Skin of body (tissue), 2 donors: ENCODE results near the gene NOL4L. TPM values are rescaled to one million over a fixed set of nuclear protein-coding genes. Genes with fewer than 3 reads are reported as not detected.
"Not testable (repeated sequence)": the region's sequence is repeated elsewhere in the genome, so short reads cannot be mapped to it uniquely, and the experiment has no call there.

Experiments
- DNase-seq: peaks from one replicate; lab custom pipeline; 2025; lab: John Stamatoyannopoulos, UW
- total RNA-seq: library from RNA; depleted of rRNA; stranded (reverse); fragments of >200 nt; gene quantifications from one replicate; pipeline ENCODE4 v1.2.3, GENCODE V29; 2014

NOL4L gene
- total RNA-seq, 1 donor from 2014 or later: 4.3 TPM

- no peak for DNase-seq
These were observed 151.7 kb downstream of the NOL4L start for GRCh38 chr20:32433311-32434021.

- no peak for DNase-seq
These were observed 152.9 kb downstream of the NOL4L start for GRCh38 chr20:32432277-32432676.

- DNase-seq: no peak
These were observed 153.7 kb downstream of the NOL4L start for GRCh38 chr20:32431457-32431856.

GRCh38 chr20:32429745-32430360 is 155.3 kb downstream of the NOL4L start:
- no peak for DNase-seq

- no peak for DNase-seq
These were observed 155.8 kb downstream of the NOL4L start for GRCh38 chr20:32429343-32429742.

- no peak for DNase-seq
These were observed 157.1 kb downstream of the NOL4L start for GRCh38 chr20:32427996-32428395.

GRCh38 chr20:32421290-32421689 is 163.8 kb downstream of the NOL4L start:
- DNase-seq: no peak

GRCh38 chr20:32418376-32418775 is 166.8 kb downstream of the NOL4L start:
- DNase-seq: no peak

GRCh38 chr20:32416206-32416605 is 168.9 kb downstream of the NOL4L start:
- no peak for DNase-seq

- no peak for DNase-seq
These were observed 169.6 kb downstream of the NOL4L start for GRCh38 chr20:32415494-32415893.

GRCh38 chr20:32411955-32412706 is 173.0 kb downstream of the NOL4L start:
- DNase-seq: no peak

GRCh38 chr20:32407131-32407750 is 177.9 kb downstream of the NOL4L start:
- not testable (repeated sequence) for DNase-seq

GRCh38 chr20:32406701-32407100 is 178.4 kb downstream of the NOL4L start:
- no peak for DNase-seq

GRCh38 chr20:32404017-32404416 is 181.1 kb downstream of the NOL4L start:
- DNase-seq: no peak

GRCh38 chr20:32400476-32400875 is 184.7 kb downstream of the NOL4L start:
- DNase-seq: no peak

GRCh38 chr20:32397567-32398084 is 187.5 kb downstream of the NOL4L start:
- no peak for DNase-seq

GRCh38 chr20:32396646-32397160 is 188.4 kb downstream of the NOL4L start:
- no peak for DNase-seq

GRCh38 chr20:32395066-32395465 is 190.1 kb downstream of the NOL4L start:
- DNase-seq: no peak
